Measurements from ENCODE around the gene ZMYND8. TPM values are rescaled to one million over a fixed set of nuclear protein-coding genes. Genes with fewer than 3 reads are reported as not detected.

The ZMYND8 gene
- total RNA-seq, 1 experiment from 2014 or later: 107 TPM

GRCh38 chr20:47361057-47361915, 4.8 kb upstream of the ZMYND8 start:
- Histone ChIP-seq H3K27ac (peak overlapping the region; percentile 99), H3K36me3 (ENCODE audit: low read depth) (no peaks in the 10 kb centered on the region), H3F3A (ENCODE audit: insufficient read depth, low read depth) (peaks cover 59% of the 10 kb centered on the region), H4K20me1 (ENCODE audit: insufficient read depth) (no peaks in the 10 kb centered on the region), H3K9me2 (ENCODE audit: insufficient read depth) (no peaks in the 10 kb centered on the region), H3K4me3 (peak overlapping the region; percentile 52; the same call in 1 of the 2 replicates), H3K79me2 (ENCODE audit: low read depth) (peaks cover 5% of the 10 kb centered on the region), H3K4me1 (replicated peaks; ENCODE audit: insufficient read depth) (peaks cover 52% of the 10 kb centered on the region), H3K4me2 (peak overlapping the region; percentile 96), H2AFZ (no peak overlapping the region), H3K9me3 (ENCODE audit: insufficient read depth, low read depth) (no peaks in the 10 kb centered on the region), H3K27me3 (ENCODE audit: insufficient read depth, low read depth) (no peaks in the 10 kb centered on the region)
- no TSS peak for BruUV-seq (replicated peaks)
- no peak for DNase-seq
- ChIA-PET CTCF (interaction anchor here (0.6 to 1.1 kb wide), 4 partner anchors 11 to 204 kb away, joined by 3 to 6 read pairs (median 4); no protein-coding TSS in a partner anchor), POLR2A (ENCODE audit: unreplicated experiment) (interaction anchor here (0.6 to 1.2 kb wide), 3 partner anchors 10 to 40 kb away, joined by 3 to 4 read pairs (median 3); no protein-coding TSS in a partner anchor)
- intact Hi-C loops (cut with micrococcal nuclease; ENCODE audit: unreplicated experiment): no loop called here
- TF ChIP-seq EZH2 (IDR thresholded peaks at IDR 0.05; ENCODE audit: low read depth) (no peak), CTCF (conservative IDR thresholded peaks at IDR 0.05) (no peak)

GRCh38 chr20:47360297-47361056, 4.0 kb upstream of the ZMYND8 start:
- Histone ChIP-seq H3K4me1 (replicated peaks; ENCODE audit: insufficient read depth) (peaks cover 60% of the 10 kb centered on the region), H3K9me2 (ENCODE audit: insufficient read depth) (no peaks in the 10 kb centered on the region), H4K20me1 (ENCODE audit: insufficient read depth) (no peaks in the 10 kb centered on the region), H3K79me2 (ENCODE audit: low read depth) (peaks cover 13% of the 10 kb centered on the region), H3K9me3 (ENCODE audit: insufficient read depth, low read depth) (no peaks in the 10 kb centered on the region), H3F3A (ENCODE audit: insufficient read depth, low read depth) (peaks cover 59% of the 10 kb centered on the region), H3K27me3 (ENCODE audit: insufficient read depth, low read depth) (no peaks in the 10 kb centered on the region), H2AFZ (no peak overlapping the region; the same call in 1 of the 2 replicates), H3K36me3 (ENCODE audit: low read depth) (no peaks in the 10 kb centered on the region), H3K27ac (peak overlapping the region; percentile 99), H3K4me3 (peak overlapping the region; percentile 52), H3K4me2 (peak overlapping the region; percentile 96)
- no peak for TF ChIP-seq CTCF (conservative IDR thresholded peaks at IDR 0.05)
- no peak for TF ChIP-seq EZH2 (IDR thresholded peaks at IDR 0.05; ENCODE audit: low read depth)
- ChIA-PET CTCF (interaction anchor here (0.5 to 1.1 kb wide), 5 partner anchors 23 to 263 kb away, joined by 3 to 6 read pairs (median 4); no protein-coding TSS in a partner anchor), POLR2A (ENCODE audit: unreplicated experiment) (interaction anchor here (0.6 to 1.2 kb wide), 5 partner anchors 19 to 72 kb away, joined by 3 to 4 read pairs (median 3); no protein-coding TSS in a partner anchor)
- DNase-seq: peak; percentile 84 to 98
- BruUV-seq (replicated peaks): no TSS peak
- intact Hi-C loops (cut with micrococcal nuclease; ENCODE audit: unreplicated experiment): no loop called here
